ENCODE measurements around the gene BMERB1. TPM values are rescaled to one million over a fixed set of nuclear protein-coding genes. Genes with fewer than 3 reads are reported as not detected.

BMERB1 gene
- total RNA-seq, 2 donors from 2014 or later, result 55.0 to 55.3 TPM

DNA sequence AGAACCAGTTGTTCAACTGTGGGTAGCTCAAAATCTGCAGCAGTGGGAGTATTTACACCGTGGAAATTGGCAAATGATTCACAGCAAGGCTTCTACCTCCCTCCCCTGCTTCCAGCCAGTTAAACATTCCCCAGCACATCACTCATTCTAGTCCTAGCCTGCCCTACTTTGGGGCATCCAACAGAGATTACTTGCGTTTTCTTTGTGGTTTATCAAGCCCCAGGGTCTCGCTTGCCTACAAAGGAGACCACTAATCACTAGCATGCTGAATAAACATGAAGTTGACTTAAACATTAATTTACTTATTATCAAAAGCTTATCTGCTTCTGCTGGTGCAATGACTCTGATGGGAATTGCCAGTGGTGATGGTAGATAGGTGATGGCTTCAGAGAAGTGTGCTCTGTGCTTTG is 114.1 kb downstream of the BMERB1 start:
- H3K36me3 ChIP-seq, result no peaks in the 10 kb centered on the region
- no peak for DNase-seq (ENCODE audit: low spot score)
- no peaks in the 10 kb centered on the region for H3K9me3 ChIP-seq
- H3K4me1 ChIP-seq, result peaks cover 0 to 3% of the 10 kb centered on the region in 2 donors
- no peak overlapping the region for H3K27ac ChIP-seq
- TF ChIP-seq, protein P1, sequence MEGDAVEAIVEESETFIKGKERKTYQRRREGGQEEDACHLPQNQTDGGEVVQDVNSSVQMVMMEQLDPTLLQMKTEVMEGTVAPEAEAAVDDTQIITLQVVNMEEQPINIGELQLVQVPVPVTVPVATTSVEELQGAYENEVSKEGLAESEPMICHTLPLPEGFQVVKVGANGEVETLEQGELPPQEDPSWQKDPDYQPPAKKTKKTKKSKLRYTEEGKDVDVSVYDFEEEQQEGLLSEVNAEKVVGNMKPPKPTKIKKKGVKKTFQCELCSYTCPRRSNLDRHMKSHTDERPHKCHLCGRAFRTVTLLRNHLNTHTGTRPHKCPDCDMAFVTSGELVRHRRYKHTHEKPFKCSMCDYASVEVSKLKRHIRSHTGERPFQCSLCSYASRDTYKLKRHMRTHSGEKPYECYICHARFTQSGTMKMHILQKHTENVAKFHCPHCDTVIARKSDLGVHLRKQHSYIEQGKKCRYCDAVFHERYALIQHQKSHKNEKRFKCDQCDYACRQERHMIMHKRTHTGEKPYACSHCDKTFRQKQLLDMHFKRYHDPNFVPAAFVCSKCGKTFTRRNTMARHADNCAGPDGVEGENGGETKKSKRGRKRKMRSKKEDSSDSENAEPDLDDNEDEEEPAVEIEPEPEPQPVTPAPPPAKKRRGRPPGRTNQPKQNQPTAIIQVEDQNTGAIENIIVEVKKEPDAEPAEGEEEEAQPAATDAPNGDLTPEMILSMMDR (IDR thresholded peaks at IDR 0.05), result no peak
- no peaks in the 10 kb centered on the region for H3K27me3 ChIP-seq
- no peak overlapping the region for H3K4me3 ChIP-seq

DNA sequence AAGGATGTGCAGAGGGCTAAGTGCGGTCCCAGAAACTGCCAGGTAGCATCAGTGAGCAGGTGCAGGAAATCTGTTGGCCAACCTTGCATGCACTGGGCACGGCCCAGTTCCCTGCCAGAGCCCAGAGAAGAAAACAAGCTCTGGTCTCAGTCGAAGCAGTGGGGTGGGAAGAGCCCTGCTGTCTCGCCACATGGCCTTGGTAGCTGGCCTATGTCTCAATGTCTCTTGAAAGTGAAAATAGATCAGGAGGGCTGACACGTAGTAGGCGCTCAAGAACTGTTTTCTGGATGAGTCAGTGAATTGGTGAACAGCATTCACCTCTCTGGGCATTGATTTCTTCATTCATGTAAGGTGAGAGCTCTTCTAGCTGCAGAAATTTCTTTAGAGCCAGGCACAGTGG is 118.1 kb downstream of the BMERB1 start:
- TF ChIP-seq, protein P1 (IDR thresholded peaks at IDR 0.05), result no peak
- Histone ChIP-seq H3K27ac (no peak overlapping the region), H3K4me1 (peaks cover 0 to 3% of the 10 kb centered on the region in 2 donors), H3K36me3 (no peaks in the 10 kb centered on the region), H3K4me3 (no peak overlapping the region), H3K9me3 (no peaks in the 10 kb centered on the region), H3K27me3 (no peaks in the 10 kb centered on the region)
- no peak for DNase-seq (ENCODE audit: low spot score)

DNA sequence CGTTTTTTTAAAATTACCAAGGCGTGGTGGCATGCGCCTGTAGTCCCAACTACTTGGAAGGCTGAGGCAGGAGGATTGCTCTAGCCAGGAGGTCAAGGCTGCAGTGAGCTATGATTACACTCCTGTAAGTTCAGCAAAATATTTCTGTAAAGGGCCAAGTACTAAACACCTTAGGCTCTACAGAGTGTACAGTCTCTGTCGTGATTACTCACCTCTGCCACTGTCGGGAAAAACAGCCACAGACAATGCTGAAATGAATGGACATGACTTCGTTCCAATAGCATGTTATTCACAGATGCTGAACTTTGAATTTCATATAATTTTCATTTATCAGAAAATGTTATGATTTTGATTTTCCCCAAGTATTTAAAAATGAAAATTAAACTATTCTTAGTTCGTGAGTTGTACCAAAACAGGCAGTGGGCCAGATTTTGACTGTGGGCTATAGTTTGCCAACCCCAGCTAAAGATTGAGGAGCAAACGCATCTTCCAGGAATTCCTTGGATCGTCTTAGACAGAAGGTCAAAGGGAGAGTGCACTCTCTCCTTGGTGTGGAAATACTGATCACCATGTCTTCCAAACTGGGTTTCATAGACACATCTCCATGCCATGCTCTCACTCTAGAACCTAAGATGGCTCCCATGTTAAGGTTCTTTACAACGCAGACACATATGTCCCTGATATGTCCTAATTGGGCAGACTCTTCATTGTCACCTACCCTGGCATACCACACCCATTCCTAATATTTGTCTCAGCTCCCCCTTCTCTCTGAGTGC is 119.1 kb downstream of the BMERB1 start:
- Histone ChIP-seq H3K27me3 (no peaks in the 10 kb centered on the region), H3K4me3 (no peak overlapping the region), H3K9me3 (no peaks in the 10 kb centered on the region), H3K4me1 (peaks cover 0 to 3% of the 10 kb centered on the region in 2 donors), H3K36me3 (no peaks in the 10 kb centered on the region), H3K27ac (no peak overlapping the region)
- DNase-seq (ENCODE audit: low spot score), result no peak
- TF ChIP-seq, protein P1 (IDR thresholded peaks at IDR 0.05), result no peak

DNA sequence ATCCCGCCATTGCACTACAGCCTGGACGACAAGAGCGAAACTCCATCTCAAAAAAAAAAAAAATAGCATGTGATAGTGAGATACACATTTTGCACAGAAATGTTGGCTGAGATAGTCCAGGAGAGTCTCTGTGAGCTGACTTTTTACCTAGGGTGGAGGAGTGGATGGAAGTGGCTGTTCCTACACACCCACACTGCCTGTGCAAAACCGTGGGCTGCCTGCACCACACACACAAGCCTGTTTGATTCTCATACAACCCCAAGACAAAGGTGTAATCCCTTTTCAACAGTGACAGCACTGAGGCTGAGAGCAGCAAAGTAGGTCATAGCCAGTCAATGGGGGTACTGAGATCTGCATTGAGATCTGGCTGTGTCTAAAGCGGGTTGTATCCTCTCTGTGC is 121.7 kb downstream of the BMERB1 start:
- H3K27me3 ChIP-seq, result no peaks in the 10 kb centered on the region
- no peak overlapping the region for H3K27ac ChIP-seq
- TF ChIP-seq, protein P1 (IDR thresholded peaks at IDR 0.05), result no peak
- H3K4me3 ChIP-seq, result no peak overlapping the region
- H3K9me3 ChIP-seq, result no peaks in the 10 kb centered on the region
- H3K4me1 ChIP-seq, result peaks cover 0 to 1% of the 10 kb centered on the region in 2 donors
- H3K36me3 ChIP-seq, result no peaks in the 10 kb centered on the region
- no peak for DNase-seq (ENCODE audit: low spot score)

DNA sequence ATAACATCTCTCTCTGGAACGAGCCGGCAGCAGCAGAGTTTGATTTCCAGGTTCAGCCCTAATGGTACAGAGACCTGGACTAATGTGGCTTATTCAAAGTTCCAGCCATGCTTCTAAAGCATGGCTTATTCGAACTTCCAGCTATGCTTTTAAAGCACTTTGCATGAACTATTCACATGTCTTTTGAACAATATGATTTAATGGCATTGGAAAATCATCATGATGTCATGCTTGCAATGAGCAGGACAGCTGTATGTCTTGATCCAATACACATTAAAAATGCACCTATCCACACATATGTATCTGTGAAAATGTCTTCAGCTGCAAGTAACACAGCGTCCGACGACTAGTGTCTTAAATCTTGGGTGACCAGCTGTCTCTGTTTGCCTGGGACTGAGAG is 122.9 kb downstream of the BMERB1 start:
- TF ChIP-seq, protein P1 (IDR thresholded peaks at IDR 0.05), result no peak

DNA sequence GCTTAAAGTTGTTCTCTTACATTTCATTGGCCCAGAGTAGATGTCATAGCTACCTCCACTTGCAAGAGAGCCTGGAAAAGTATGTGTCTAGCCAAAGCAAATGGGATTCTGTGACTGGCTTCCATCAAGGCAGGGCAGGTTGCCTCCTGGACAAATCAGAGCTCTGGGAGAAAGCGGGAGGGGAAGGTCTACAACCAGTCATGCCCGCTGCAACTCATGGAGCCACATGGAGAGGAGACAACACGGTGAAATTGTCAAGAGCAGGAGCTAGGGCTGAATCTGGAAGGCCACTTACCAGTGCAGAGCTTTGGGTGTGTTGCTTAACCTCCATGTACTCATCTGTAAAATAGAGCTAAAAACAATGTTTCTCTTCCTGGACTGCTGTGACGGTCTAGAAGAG is 124.8 kb downstream of the BMERB1 start:
- TF ChIP-seq, protein P1 (IDR thresholded peaks at IDR 0.05), result no peak
- Histone ChIP-seq H3K4me1 (no peaks in the 10 kb centered on the region), H3K36me3 (no peaks in the 10 kb centered on the region), H3K27me3 (no peaks in the 10 kb centered on the region), H3K9me3 (no peaks in the 10 kb centered on the region), H3K4me3 (no peak overlapping the region), H3K27ac (no peak overlapping the region)
- no peak for DNase-seq (ENCODE audit: low spot score)

More for the DNA sequence above, 122.9 kb downstream of the BMERB1 start:
- Histone ChIP-seq H3K9me3 (no peaks in the 10 kb centered on the region), H3K36me3 (no peaks in the 10 kb centered on the region), H3K27ac (no peak overlapping the region), H3K4me1 (no peaks in the 10 kb centered on the region), H3K27me3 (no peaks in the 10 kb centered on the region), H3K4me3 (no peak overlapping the region)
- no peak for DNase-seq (ENCODE audit: low spot score)
